HepG2 (cell line): ENCODE data around the gene MYLK. TPM values are rescaled to one million over a fixed set of nuclear protein-coding genes. Genes with fewer than 3 reads are reported as not detected.

ENCODE experiments used
- ATAC-seq: fragments of 200-7000 bp; cut with Tn5 transposase; 3 replicates; pipeline ENCODE4 v1.9.1; 2020; ENCODE audit warnings: mild to moderate bottlenecking, moderate library complexity
- BruUV-seq: library from RNA; stranded (reverse); fragments of 400-500 nt; replicated peaks from 2 replicates; lab custom pipeline; 2021; lab: Mats Ljungman, UMichigan
- CTCF ChIA-PET: fragments of 300-600 bp; formaldehyde crosslinking; extraction: SDS; loops from one replicate; lab custom pipeline; 2021; ENCODE audit warnings: low total read pairs, inconsistent platforms, low intra/inter-chr PET ratio; lab: Yijun Ruan, JAX
- POLR2A ChIA-PET: fragments of 350-600 bp; sonication (Branson Sonifier 250); formaldehyde crosslinking; loops from one replicate; lab custom pipeline; 2020; ENCODE audit warnings: antibody characterized with exemption, inconsistent platforms; lab: Yijun Ruan, JAX
- DNase-seq: peaks from one replicate; pipeline ENCODE4 v3.0.0-alpha.2; 2015; ENCODE audit warnings: low spot score
- FAIRE-seq: peaks from 3 replicates; lab custom pipeline; 2011; peaks lifted over from hg19 to GRCh38; lab: Jason Lieb, UNC
- H2AFZ ChIP-seq: one replicate; pipeline ENCODE4 v1.6.1; 2011; ENCODE audit warnings: low read length, inconsistent platforms
- H3K27ac ChIP-seq: fragments of 300-600 bp; 3 replicates; pipeline ENCODE4 v1.8.0; 2011; ENCODE audit warnings: mixed run types, mild to moderate bottlenecking, mixed read lengths, low read length, inconsistent platforms; ENCODE audit not compliant: insufficient read depth; ENCODE audit errors: extremely low read length
- H3K27me3 ChIP-seq, 2 experiments: fragments of 200-600 bp in 1 of 2; 2 replicates in 1 of 2; 3 replicates in 1 of 2; pipeline versions ENCODE4 v1.6.0 to v1.8.0; 2011; ENCODE audit warnings: low read length in 2 of 2, mild to moderate bottlenecking in 2 of 2, moderate library complexity in 2 of 2, inconsistent platforms in 1 of 2; ENCODE audit not compliant: insufficient read depth in 2 of 2, control insufficient read depth in 1 of 2
- H3K36me3 ChIP-seq, 2 experiments: fragments of 200-600 bp in 1 of 2; replicated peaks in 1 of 2; 2 replicates in 1 of 2; 3 replicates in 1 of 2; pipeline versions ENCODE4 v1.5.1 to v1.8.0; 2011; ENCODE audit warnings: low read length in 2 of 2, inconsistent platforms in 1 of 2; ENCODE audit not compliant: insufficient read depth in 2 of 2, control insufficient read depth in 1 of 2
- H3K4me1 ChIP-seq: 2 replicates; pipeline ENCODE4 v1.5.1; 2012; ENCODE audit warnings: low read length, inconsistent platforms; ENCODE audit not compliant: insufficient read depth
- H3K4me2 ChIP-seq: 2 replicates; pipeline ENCODE4 v1.6.0; 2011; ENCODE audit warnings: low read depth, low read length, inconsistent platforms
- H3K4me3 ChIP-seq, 3 experiments: fragments of 200-600 bp in 1 of 3; sonication (generic), shearing (Covaris generic) in 1 of 3; replicated peaks in 1 of 3; 2 replicates each; pipeline ENCODE4 v1.5.1; 2011 to 2016; ENCODE audit warnings: low read length in 3 of 3, inconsistent platforms in 2 of 3, low read depth in 2 of 3, mild to moderate bottlenecking in 2 of 3, control low read depth in 1 of 3, mixed read lengths in 1 of 3; ENCODE audit not compliant: insufficient read depth in 1 of 3
- H3K79me2 ChIP-seq: one replicate; pipeline ENCODE4 v1.6.1; 2011; ENCODE audit warnings: low read length, inconsistent platforms; ENCODE audit not compliant: insufficient read depth
- H3K9ac ChIP-seq: 2 replicates; pipeline ENCODE4 v1.6.0; 2011; ENCODE audit warnings: mild to moderate bottlenecking, low read depth, low read length, inconsistent platforms; ENCODE audit not compliant: insufficient read depth
- H3K9me3 ChIP-seq: 2 replicates; pipeline ENCODE4 v1.5.1; 2012; ENCODE audit warnings: mild to moderate bottlenecking, low read length
- H4K20me1 ChIP-seq: 2 replicates; pipeline ENCODE4 v1.6.0; 2011; ENCODE audit warnings: inconsistent platforms, mild to moderate bottlenecking, low read length, moderate library complexity; ENCODE audit not compliant: insufficient read depth
- GABPB1 ChIP-seq: IDR thresholded peaks from 2 replicates; pipeline ENCODE4 v1.6.1; 2016; ENCODE audit warnings: mild to moderate bottlenecking, missing genetic modification reagents, moderate library complexity, missing compliant biosample characterization
- PITX1 ChIP-seq: sonication (generic); formaldehyde crosslinking; IDR thresholded peaks from 2 replicates; pipeline ENCODE4 v1.5.1; 2020; ENCODE audit warnings: mild to moderate bottlenecking, missing genetic modification reagents
- TEAD2 ChIP-seq: sonication (generic); formaldehyde crosslinking; IDR thresholded peaks from 2 replicates; pipeline ENCODE4 v1.9.0; 2021; ENCODE audit warnings: missing genetic modification reagents
- TP53 ChIP-seq: sonication (generic); formaldehyde crosslinking; conservative IDR thresholded peaks from 2 replicates; pipeline ENCODE4 v1.4.0; 2020; ENCODE audit warnings: missing genetic modification reagents
- ZBTB7B ChIP-seq: sonication (generic); formaldehyde crosslinking; IDR thresholded peaks from 2 replicates; pipeline ENCODE4 v1.4.0; 2020; ENCODE audit warnings: missing genetic modification reagents
- ZFP36 ChIP-seq: fragments of 150-350 bp; IDR thresholded peaks from 2 replicates; pipeline ENCODE4 v1.6.1; 2018; ENCODE audit warnings: borderline replicate concordance, low read length, low read depth; ENCODE audit not compliant: partially characterized antibody
- ZKSCAN1 ChIP-seq: fragments of 150-350 bp; IDR thresholded peaks from 2 replicates; pipeline ENCODE4 v1.6.1; 2014; ENCODE audit warnings: low read length
- ZNF225 ChIP-seq: sonication (generic); formaldehyde crosslinking; IDR thresholded peaks from 2 replicates; pipeline ENCODE4 v1.4.0; 2020; ENCODE audit warnings: mild to moderate bottlenecking, missing genetic modification reagents
- ZNF274 ChIP-seq: sonication (generic); formaldehyde crosslinking; IDR thresholded peaks from 2 replicates; pipeline ENCODE4 v1.5.1; 2020; ENCODE audit warnings: mild to moderate bottlenecking, missing genetic modification reagents
- WGBS: methylation state at CpG from one replicate; pipeline ENCODE4 v1.1.6; 2017; ENCODE audit warnings: low lambda C conversion rate; 5-methylcytosine and 5-hydroxymethylcytosine counted together
- in situ Hi-C: cut with HindIII; loops from 2 replicates; pipeline ENCODE4 v1.10.0; 2017; ENCODE audit warnings: low pct_unique_long_range_greater_than_20kb; ENCODE audit not compliant: extremely low pct_ligation_motif_present
- intact Hi-C: fragments of 100-400 bp; cut with micrococcal nuclease; formaldehyde crosslinking; loops from one replicate; pipeline ENCODE4 v1.10.0; 2022; ENCODE audit not compliant: unreplicated experiment
- polyA plus RNA-seq, 8 experiments: library from polyadenylated mRNA; depleted of rRNA in 3 of 8; stranded (reverse) in 7 of 8; unstranded in 1 of 8; fragments of >200 nt; fragmentation: Illumina TruSeq in 4 of 8; extraction: Trizol in 4 of 8; gene quantifications; 2 replicates each; pipeline versions ENCODE4 v1.2.1 to v1.2.3, GENCODE V29; 2011 to 2016; ENCODE audit warnings: low read depth in 4 of 8, missing spikeins in 1 of 8, mixed read lengths in 1 of 8; ENCODE audit not compliant: insufficient read depth in 1 of 8
- total RNA-seq, 5 experiments: library from RNA; depleted of rRNA; stranded (reverse); fragments of >200 nt; fragmentation: Illumina TruSeq; extraction: Trizol; gene quantifications; 2 replicates each; pipeline ENCODE4 v1.2.3, GENCODE V29; 2016; ENCODE audit warnings: low read depth in 1 of 5
- TF ChIP-seq, protein P1 (sequence below): sonication (generic); formaldehyde crosslinking; IDR thresholded peaks from 2 replicates; pipeline ENCODE4 v1.8.0; 2022; ENCODE audit warnings: missing genetic modification reagents, mild to moderate bottlenecking, borderline replicate concordance
- TF ChIP-seq, protein P2 (sequence below): sonication (generic); formaldehyde crosslinking; conservative IDR thresholded peaks from 2 replicates; pipeline ENCODE4 v1.8.0; 2022; ENCODE audit warnings: missing genetic modification reagents
- TF ChIP-seq, protein P3 (sequence below): sonication (generic); formaldehyde crosslinking; IDR thresholded peaks from 2 replicates; pipeline ENCODE4 v1.4.0; 2020; ENCODE audit warnings: missing genetic modification reagents
- TF ChIP-seq, protein P4 (sequence below): sonication (generic); formaldehyde crosslinking; IDR thresholded peaks from 2 replicates; pipeline ENCODE4 v1.5.1; 2020; ENCODE audit warnings: mild to moderate bottlenecking, missing genetic modification reagents, moderate library complexity
- TF ChIP-seq, protein P5 (sequence below): sonication (generic); formaldehyde crosslinking; IDR thresholded peaks from 2 replicates; pipeline ENCODE4 v1.5.1; 2020; ENCODE audit warnings: missing genetic modification reagents, mild to moderate bottlenecking, borderline replicate concordance

Gene MYLK
- total and polyA plus RNA-seq, 2 of the 13 experiments (the other 11 are each of a cell fraction or from before 2014, with no cell fraction given), result 10.6 to 34.9 TPM

DNA sequence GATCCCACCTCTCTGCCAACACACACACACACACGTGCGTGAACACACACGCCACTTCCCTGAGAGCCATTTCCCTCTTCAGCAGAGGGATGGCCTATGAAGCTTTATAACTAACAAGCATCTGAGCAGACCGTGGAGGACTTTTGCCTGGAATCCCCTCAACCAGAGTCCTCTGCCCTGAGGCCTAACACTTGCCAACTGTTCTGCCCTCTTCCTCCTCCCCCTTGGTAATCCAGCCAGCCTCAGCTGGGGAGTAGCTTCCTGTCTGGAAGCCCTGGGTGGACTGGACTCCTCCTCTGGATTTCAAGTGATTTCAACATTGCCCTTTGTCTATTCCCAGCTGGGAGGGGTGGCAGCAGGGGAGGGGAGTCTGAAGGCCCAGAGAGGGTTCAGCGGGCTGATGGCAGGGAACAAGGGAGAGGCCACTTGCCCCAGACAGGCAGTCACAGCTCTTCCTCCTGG, 230.9 kb downstream of the MYLK start:
- Histone ChIP-seq H3K9ac (peak overlapping the region; percentile 40), H3K4me3 (no peak overlapping the region), H2AFZ (no peak overlapping the region), H3K27ac (peak overlapping the region; percentile 48), H3K27me3 (no peaks in the 10 kb centered on the region), H3K9me3 (no peaks in the 10 kb centered on the region), H4K20me1 (no peaks in the 10 kb centered on the region), H3K36me3 (peaks cover 16 to 54% of the 10 kb centered on the region in 2 experiments), H3K4me2 (no peak overlapping the region), H3K4me1 (peaks cover 21% of the 10 kb centered on the region), H3K79me2 (no peaks in the 10 kb centered on the region)
- WGBS, result 71% methylated on average over 4 of the region's 5 CpGs
- DNase-seq, result peak; percentile 87
- CTCF ChIA-PET, result interaction anchor here (2.3 to 3.4 kb wide), 3 partner anchors 49 to 70 kb away, joined by 12 to 55 read pairs (median 32); no protein-coding TSS in a partner anchor
- no TSS peak for BruUV-seq
- intact Hi-C loops, result loop anchor here (2.0 kb wide), 1 partner anchor 42 kb away; no protein-coding TSS in a partner anchor
- in situ Hi-C loops, result no loop called here
- FAIRE-seq, result peak; percentile 92
- POLR2A ChIA-PET, result interaction anchor here (0.7 to 3.1 kb wide), 8 partner anchors 11 to 67 kb away, joined by 3 to 14 read pairs (median 4); no protein-coding TSS in a partner anchor
- ATAC-seq, result peak; percentile 91
- TF ChIP-seq ZKSCAN1 (no peak), GABPB1 (CRISPR knock-in tag) (peak; percentile 50), TEAD2 (CRISPR knock-in tag) (no peak), TP53 (CRISPR knock-in tag) (no peak), ZBTB7B (CRISPR knock-in tag) (no peak), ZNF274 (CRISPR knock-in tag) (no peak), ZNF225 (CRISPR knock-in tag) (no peak), PITX1 (CRISPR knock-in tag) (peak; percentile 84; the same call in 1 of the 2 replicates), ZFP36 (no peak)
- TF ChIP-seq, protein P1, sequence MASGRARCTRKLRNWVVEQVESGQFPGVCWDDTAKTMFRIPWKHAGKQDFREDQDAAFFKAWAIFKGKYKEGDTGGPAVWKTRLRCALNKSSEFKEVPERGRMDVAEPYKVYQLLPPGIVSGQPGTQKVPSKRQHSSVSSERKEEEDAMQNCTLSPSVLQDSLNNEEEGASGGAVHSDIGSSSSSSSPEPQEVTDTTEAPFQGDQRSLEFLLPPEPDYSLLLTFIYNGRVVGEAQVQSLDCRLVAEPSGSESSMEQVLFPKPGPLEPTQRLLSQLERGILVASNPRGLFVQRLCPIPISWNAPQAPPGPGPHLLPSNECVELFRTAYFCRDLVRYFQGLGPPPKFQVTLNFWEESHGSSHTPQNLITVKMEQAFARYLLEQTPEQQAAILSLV, result no peak
- TF ChIP-seq, protein P2, sequence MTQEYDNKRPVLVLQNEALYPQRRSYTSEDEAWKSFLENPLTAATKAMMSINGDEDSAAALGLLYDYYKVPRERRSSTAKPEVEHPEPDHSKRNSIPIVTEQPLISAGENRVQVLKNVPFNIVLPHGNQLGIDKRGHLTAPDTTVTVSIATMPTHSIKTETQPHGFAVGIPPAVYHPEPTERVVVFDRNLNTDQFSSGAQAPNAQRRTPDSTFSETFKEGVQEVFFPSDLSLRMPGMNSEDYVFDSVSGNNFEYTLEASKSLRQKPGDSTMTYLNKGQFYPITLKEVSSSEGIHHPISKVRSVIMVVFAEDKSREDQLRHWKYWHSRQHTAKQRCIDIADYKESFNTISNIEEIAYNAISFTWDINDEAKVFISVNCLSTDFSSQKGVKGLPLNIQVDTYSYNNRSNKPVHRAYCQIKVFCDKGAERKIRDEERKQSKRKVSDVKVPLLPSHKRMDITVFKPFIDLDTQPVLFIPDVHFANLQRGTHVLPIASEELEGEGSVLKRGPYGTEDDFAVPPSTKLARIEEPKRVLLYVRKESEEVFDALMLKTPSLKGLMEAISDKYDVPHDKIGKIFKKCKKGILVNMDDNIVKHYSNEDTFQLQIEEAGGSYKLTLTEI (CRISPR knock-in tag), result no peak
- TF ChIP-seq, protein P3, sequence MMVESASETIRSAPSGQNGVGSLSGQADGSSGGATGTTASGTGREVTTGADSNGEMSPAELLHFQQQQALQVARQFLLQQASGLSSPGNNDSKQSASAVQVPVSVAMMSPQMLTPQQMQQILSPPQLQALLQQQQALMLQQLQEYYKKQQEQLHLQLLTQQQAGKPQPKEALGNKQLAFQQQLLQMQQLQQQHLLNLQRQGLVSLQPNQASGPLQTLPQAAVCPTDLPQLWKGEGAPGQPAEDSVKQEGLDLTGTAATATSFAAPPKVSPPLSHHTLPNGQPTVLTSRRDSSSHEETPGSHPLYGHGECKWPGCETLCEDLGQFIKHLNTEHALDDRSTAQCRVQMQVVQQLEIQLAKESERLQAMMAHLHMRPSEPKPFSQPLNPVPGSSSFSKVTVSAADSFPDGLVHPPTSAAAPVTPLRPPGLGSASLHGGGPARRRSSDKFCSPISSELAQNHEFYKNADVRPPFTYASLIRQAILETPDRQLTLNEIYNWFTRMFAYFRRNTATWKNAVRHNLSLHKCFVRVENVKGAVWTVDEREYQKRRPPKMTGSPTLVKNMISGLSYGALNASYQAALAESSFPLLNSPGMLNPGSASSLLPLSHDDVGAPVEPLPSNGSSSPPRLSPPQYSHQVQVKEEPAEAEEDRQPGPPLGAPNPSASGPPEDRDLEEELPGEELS (CRISPR knock-in tag), result 0 out of 2 replicates have a peak, but pooled peaks have one; percentile 25
- TF ChIP-seq, protein P4, sequence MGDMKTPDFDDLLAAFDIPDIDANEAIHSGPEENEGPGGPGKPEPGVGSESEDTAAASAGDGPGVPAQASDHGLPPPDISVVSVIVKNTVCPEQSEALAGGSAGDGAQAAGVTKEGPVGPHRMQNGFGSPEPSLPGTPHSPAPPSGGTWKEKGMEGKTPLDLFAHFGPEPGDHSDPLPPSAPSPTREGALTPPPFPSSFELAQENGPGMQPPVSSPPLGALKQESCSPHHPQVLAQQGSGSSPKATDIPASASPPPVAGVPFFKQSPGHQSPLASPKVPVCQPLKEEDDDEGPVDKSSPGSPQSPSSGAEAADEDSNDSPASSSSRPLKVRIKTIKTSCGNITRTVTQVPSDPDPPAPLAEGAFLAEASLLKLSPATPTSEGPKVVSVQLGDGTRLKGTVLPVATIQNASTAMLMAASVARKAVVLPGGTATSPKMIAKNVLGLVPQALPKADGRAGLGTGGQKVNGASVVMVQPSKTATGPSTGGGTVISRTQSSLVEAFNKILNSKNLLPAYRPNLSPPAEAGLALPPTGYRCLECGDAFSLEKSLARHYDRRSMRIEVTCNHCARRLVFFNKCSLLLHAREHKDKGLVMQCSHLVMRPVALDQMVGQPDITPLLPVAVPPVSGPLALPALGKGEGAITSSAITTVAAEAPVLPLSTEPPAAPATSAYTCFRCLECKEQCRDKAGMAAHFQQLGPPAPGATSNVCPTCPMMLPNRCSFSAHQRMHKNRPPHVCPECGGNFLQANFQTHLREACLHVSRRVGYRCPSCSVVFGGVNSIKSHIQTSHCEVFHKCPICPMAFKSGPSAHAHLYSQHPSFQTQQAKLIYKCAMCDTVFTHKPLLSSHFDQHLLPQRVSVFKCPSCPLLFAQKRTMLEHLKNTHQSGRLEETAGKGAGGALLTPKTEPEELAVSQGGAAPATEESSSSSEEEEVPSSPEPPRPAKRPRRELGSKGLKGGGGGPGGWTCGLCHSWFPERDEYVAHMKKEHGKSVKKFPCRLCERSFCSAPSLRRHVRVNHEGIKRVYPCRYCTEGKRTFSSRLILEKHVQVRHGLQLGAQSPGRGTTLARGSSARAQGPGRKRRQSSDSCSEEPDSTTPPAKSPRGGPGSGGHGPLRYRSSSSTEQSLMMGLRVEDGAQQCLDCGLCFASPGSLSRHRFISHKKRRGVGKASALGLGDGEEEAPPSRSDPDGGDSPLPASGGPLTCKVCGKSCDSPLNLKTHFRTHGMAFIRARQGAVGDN, result peak; percentile 64
- TF ChIP-seq, protein P5, sequence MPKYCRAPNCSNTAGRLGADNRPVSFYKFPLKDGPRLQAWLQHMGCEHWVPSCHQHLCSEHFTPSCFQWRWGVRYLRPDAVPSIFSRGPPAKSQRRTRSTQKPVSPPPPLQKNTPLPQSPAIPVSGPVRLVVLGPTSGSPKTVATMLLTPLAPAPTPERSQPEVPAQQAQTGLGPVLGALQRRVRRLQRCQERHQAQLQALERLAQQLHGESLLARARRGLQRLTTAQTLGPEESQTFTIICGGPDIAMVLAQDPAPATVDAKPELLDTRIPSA (CRISPR knock-in tag), result no peak
